Right lobe of liver (tissue), 6 donors: Measurements from ENCODE around the gene GALNT14. TPM values are rescaled to one million over a fixed set of nuclear protein-coding genes. Genes with fewer than 3 reads are reported as not detected.

Experiments used
- ATAC-seq, 4 donors: fragments of 200-7000 bp; cut with Tn5 transposase; one replicate each; pipeline ENCODE4 v1.9.1; 2020; ENCODE audit warnings: mild to moderate bottlenecking in 4 of 4, moderate library complexity in 4 of 4
- DNase-seq, 3 donors: peaks; one replicate each; pipeline ENCODE4 v3.0.0-alpha.2; 2020
- H3K27ac ChIP-seq, 3 donors: fragments of 200-600 bp; one replicate each; pipeline ENCODE4 v1.8.0; 2022
- H3K27me3 ChIP-seq, 2 donors: fragments of 200-600 bp; one replicate each; pipeline ENCODE4 v1.8.0; 2022
- H3K36me3 ChIP-seq, 4 donors: fragments of 200-600 bp; sonication (generic) in 1 of 4; one replicate each; pipeline versions ENCODE4 v1.5.1 to v1.8.0; 2017 to 2022; ENCODE audit warnings: control low read depth in 1 of 4
- H3K4me1 ChIP-seq, 4 donors: fragments of 200-600 bp; sonication (generic) in 1 of 4; one replicate each; pipeline versions ENCODE4 v1.5.1 to v1.8.0; 2017 to 2022; ENCODE audit warnings: control low read depth in 1 of 4
- H3K4me3 ChIP-seq, 3 donors: fragments of 200-600 bp; one replicate each; pipeline ENCODE4 v1.8.0; 2022
- H3K9me3 ChIP-seq, 4 donors: fragments of 200-600 bp; sonication (generic) in 1 of 4; one replicate each; pipeline versions ENCODE4 v1.5.1 to v1.8.0; 2017 to 2022; ENCODE audit warnings: control low read depth in 1 of 4
- CTCF ChIP-seq, 4 donors: fragments of 200-600 bp in 3 of 4; fragments of 450-650 bp in 1 of 4; IDR thresholded peaks; one replicate each; pipeline versions ENCODE4 v1.5.1 to v1.8.0; 2016 to 2022; ENCODE audit warnings: antibody characterized with exemption in 4 of 4, mild to moderate bottlenecking in 2 of 4
- POLR2A ChIP-seq: fragments of 450-650 bp; IDR thresholded peaks from one replicate; pipeline ENCODE4 v1.6.1; 2017; ENCODE audit warnings: antibody characterized with exemption, mild to moderate bottlenecking
- WGBS: methylation state at CpG from one replicate; pipeline ENCODE4 v1.1.6; 2018; ENCODE audit warnings: low coverage, low lambda C conversion rate; ENCODE audit not compliant: insufficient coverage; ENCODE audit errors: missing lambda C conversion rate; 5-methylcytosine and 5-hydroxymethylcytosine counted together
- intact Hi-C, 2 donors: fragments of 100-400 bp; cut with DNase I; formaldehyde crosslinking; loops; one replicate each; pipeline versions ENCODE4 v1.11.2 to v1.14.1; 2022
- total RNA-seq, 6 experiments: library from RNA; depleted of rRNA in 2 of 6; stranded (reverse); fragments of >200 nt in 2 of 6; fragmentation: NEBNext Ultra II Directional in 3 of 6; extraction: Animal tissue kit (Norgen Biotek cat#: 25700) in 3 of 6; gene quantifications; one replicate each; pipeline versions ENCODE4 v1.1.0 to v1.2.4, GENCODE V29; 2016 to 2023
- donor health status: DM: no; HTN: yes; CAD: no.
- donor health status: DM: no; HTN: no; CAD: no.
- donor health status: DM: no; HTN: no; CAD: no.
- donor health status: DM: no; HTN: yes; CAD: no.
- donor health status: DM: no; HTN: yes; CAD: no.

Gene GALNT14
- total RNA-seq, 6 experiments from 2014 or later: 0.37 to 2.8 (median 1.0) TPM

DNA sequence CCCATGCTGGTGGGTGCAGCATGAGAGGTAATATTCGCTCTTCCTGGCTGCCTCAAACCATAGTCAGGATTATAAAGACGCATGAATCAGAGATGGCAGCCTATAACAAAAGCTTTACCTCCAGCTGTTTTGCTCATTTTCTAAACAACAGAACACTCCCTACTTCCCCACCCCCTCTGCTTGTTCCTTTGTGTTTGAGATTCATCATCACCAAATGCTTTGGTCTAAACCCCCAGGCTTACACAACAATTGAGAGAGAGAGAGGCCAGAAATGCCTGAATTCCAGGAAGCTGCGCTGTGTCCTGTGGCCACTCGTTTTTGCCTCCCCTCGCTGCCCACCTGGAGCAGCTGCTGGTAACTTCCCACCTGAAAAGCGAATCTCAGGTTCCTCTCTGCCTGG, 252.2 kb downstream of the GALNT14 start:
- DNase-seq (no peak), ATAC-seq (no peak)
- intact Hi-C loops: no loop called here
- H3K27me3 ChIP-seq: no peaks in the 10 kb centered on the region
- H3K36me3 ChIP-seq: no peaks in the 10 kb centered on the region
- H3K4me1 ChIP-seq: no peaks in the 10 kb centered on the region
- 47% methylated on average over 4 of the region's 6 CpGs for WGBS
- TF ChIP-seq POLR2A: no peak
- TF ChIP-seq CTCF (IDR thresholded peaks at IDR 0.05): no peak
- H3K9me3 ChIP-seq: no peaks in the 10 kb centered on the region
- no peak overlapping the region for H3K27ac ChIP-seq
- H3K4me3 ChIP-seq: no peak overlapping the region

DNA sequence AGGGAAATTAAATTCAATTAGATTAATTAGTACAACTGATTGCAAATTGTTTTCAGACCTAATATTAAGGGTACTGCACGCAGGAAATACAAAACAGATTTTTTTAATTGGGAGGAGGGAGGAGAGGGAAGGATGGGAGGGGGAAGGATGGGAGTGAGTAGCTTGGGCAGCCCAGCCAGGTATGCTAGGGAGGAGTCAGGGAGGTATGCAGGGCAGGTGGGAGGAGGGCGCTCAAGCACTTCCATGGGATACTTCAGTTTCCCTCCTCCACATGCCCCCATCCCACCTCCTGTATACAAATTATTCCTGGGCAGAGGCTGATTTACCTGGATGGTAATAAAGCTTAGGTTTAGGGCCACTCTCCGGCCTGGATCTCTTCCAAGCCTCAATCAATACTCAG, 254.4 kb downstream of the GALNT14 start:
- intact Hi-C loops: no loop called here
- ATAC-seq: no peak
- 45% methylated on average over 2 of the region's 3 CpGs for WGBS
- H3K27me3 ChIP-seq: no peaks in the 10 kb centered on the region
- no peak overlapping the region for H3K27ac ChIP-seq
- TF ChIP-seq CTCF (IDR thresholded peaks at IDR 0.05): no peak
- no peak for TF ChIP-seq POLR2A
- no peaks in the 10 kb centered on the region for H3K4me1 ChIP-seq
- no peaks in the 10 kb centered on the region for H3K36me3 ChIP-seq
- no peaks in the 10 kb centered on the region for H3K9me3 ChIP-seq
- no peak for DNase-seq
- no peak overlapping the region for H3K4me3 ChIP-seq

DNA sequence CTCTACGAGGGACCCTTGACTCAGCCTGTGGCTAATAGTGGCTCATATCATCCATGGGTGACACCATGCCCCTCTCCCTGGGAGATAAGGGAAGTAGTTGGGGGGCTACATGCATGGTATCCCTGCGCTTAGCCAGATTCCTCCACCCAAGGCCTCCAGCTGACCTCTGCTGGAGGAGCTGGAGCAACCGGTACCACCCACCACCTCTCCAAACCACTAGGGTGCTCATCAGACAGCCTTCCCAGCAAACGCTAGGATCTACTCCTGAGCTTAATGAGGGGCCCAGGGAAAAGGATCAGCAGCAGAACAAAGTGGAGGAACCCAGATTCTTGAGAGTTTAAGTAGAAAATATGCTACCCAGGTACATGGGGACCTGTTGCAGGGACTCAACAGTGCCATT, 255.1 kb downstream of the GALNT14 start:
- H3K9me3 ChIP-seq: no peaks in the 10 kb centered on the region
- 60% methylated on average over 1 of the region's 4 CpGs for WGBS
- H3K27ac ChIP-seq: no peak overlapping the region
- H3K27me3 ChIP-seq: no peaks in the 10 kb centered on the region
- H3K4me1 ChIP-seq: no peaks in the 10 kb centered on the region
- intact Hi-C loops: no loop called here
- TF ChIP-seq POLR2A (no peak), CTCF (IDR thresholded peaks at IDR 0.05) (no peak)
- no peak overlapping the region for H3K4me3 ChIP-seq
- H3K36me3 ChIP-seq: no peaks in the 10 kb centered on the region
- DNase-seq (no peak), ATAC-seq (no peak)

- no peaks in the 10 kb centered on the region for H3K27me3 ChIP-seq
- H3K9me3 ChIP-seq: no peaks in the 10 kb centered on the region
- DNase-seq (no peak), ATAC-seq (no peak)
- no peaks in the 10 kb centered on the region for H3K4me1 ChIP-seq
- no peaks in the 10 kb centered on the region for H3K36me3 ChIP-seq
- no peak overlapping the region for H3K27ac ChIP-seq
- whole genome bisulfite sequencing: 57% methylated on average over 3 of the region's 3 CpGs
- TF ChIP-seq CTCF (IDR thresholded peaks at IDR 0.05) (no peak), POLR2A (no peak)
- no peak overlapping the region for H3K4me3 ChIP-seq
- intact Hi-C loops: no loop called here
Observed at GRCh38 chr2:30880516-30880915, 257.7 kb downstream of the GALNT14 start.

DNA sequence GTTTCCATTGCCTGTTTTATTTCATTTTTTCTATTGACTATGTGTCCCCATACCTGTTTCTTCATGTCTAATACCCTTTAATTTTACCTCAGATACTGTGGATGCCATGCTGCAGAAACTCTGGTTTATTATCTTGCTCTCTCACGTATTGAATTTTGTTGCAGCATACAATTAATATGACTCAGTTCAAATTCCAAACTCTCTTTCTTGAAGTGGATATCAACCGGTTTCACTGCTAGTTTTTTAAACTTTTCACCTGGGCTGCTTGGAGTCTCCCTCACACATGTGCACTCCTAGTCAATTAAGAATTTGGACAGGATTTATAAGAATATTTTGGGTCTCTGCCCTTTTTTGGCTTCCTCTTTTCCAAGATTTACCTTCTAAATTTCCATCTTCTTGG, 260.4 kb downstream of the GALNT14 start:
- Histone ChIP-seq H3K4me3 (no peak overlapping the region), H3K9me3 (no peaks in the 10 kb centered on the region), H3K27me3 (no peaks in the 10 kb centered on the region), H3K4me1 (no peaks in the 10 kb centered on the region), H3K36me3 (no peaks in the 10 kb centered on the region), H3K27ac (no peak overlapping the region)
- ATAC-seq (no peak), DNase-seq (no peak)
- 65% methylated on average over 2 of the region's 2 CpGs for WGBS
- intact Hi-C loops: no loop called here
- TF ChIP-seq POLR2A: no peak
- no peak for TF ChIP-seq CTCF (IDR thresholded peaks at IDR 0.05)
